HCT116 (cell line): Measurements from ENCODE around the gene NSG2. TPM values are rescaled to one million over a fixed set of nuclear protein-coding genes. Genes with fewer than 3 reads are reported as not detected.

Source experiments
- ATAC-seq: fragments of 200-7000 bp; cut with Tn5 transposase; 2 replicates; pipeline ENCODE4 v1.9.1; 2020; ENCODE audit warnings: mild to moderate bottlenecking, moderate library complexity
- BruUV-seq: library from RNA; stranded (reverse); fragments of 400-500 nt; replicated peaks from 2 replicates; lab custom pipeline; 2021; lab: Mats Ljungman, UMichigan
- CTCF ChIA-PET: fragments of 300-600 bp; sonication (Branson Sonifier 250); formaldehyde crosslinking; loops from one replicate; lab custom pipeline; 2021; ENCODE audit warnings: antibody characterized with exemption; lab: Charles Lee
- POLR2A ChIA-PET: fragments of 300-600, 350-600 bp; sonication (Branson Sonifier 250); formaldehyde crosslinking; loops from one replicate; lab custom pipeline; 2021; ENCODE audit warnings: antibody characterized with exemption; lab: Charles Lee
- RAD21 ChIA-PET, 2 experiments: fragments of 300-600 bp; sonication (Branson Sonifier 250); formaldehyde crosslinking; loops; one replicate each; lab custom pipeline; 2023; ENCODE audit warnings: low total read pairs in 2 of 2; ENCODE audit not compliant: uncharacterized antibody in 2 of 2, unreplicated experiment in 2 of 2, low non-redundant PET in 1 of 2; lab: Charles Lee
- DNase-seq: peaks from one replicate; pipeline ENCODE4 v3.0.0-alpha.2; 2010; ENCODE audit warnings: low read depth, low spot score
- H2AFZ ChIP-seq: fragments of 200-600 bp; shearing (Covaris generic), sonication (generic); 2 replicates; pipeline ENCODE4 v1.6.1; 2017; ENCODE audit warnings: low read depth, mixed run types, mixed read lengths, antibody characterized with exemption, low read length; ENCODE audit not compliant: poor library complexity, severe bottlenecking
- H3K27ac ChIP-seq: 2 replicates; pipeline ENCODE4 v1.5.1; 2012; ENCODE audit warnings: low read depth, low read length
- H3K27me3 ChIP-seq: fragments of 200-600 bp; sonication (generic); 2 replicates; pipeline ENCODE4 v1.6.1; 2016; ENCODE audit warnings: mixed run types, low read length, mixed read lengths; ENCODE audit not compliant: insufficient read depth
- H3K36me3 ChIP-seq, 2 experiments: fragments of 200-500 bp in 1 of 2; fragments of 200-600 bp in 1 of 2; sonication (Bioruptor generic) in 1 of 2; sonication (generic) in 1 of 2; 2 replicates each; pipeline versions ENCODE4 v1.5.1 to v1.6.1; 2014 to 2016; ENCODE audit warnings: low read length in 2 of 2, inconsistent platforms in 1 of 2, mixed read lengths in 1 of 2, mixed run types in 1 of 2; ENCODE audit not compliant: insufficient read depth in 2 of 2, control insufficient read depth in 1 of 2
- H3K4me1 ChIP-seq, 2 experiments: fragments of 200-600 bp in 1 of 2; sonication (generic) in 1 of 2; 2 replicates each; pipeline versions ENCODE4 v1.5.1 to v1.6.1; 2012 to 2017; ENCODE audit warnings: low read length in 2 of 2, inconsistent platforms in 1 of 2, mild to moderate bottlenecking in 1 of 2, mixed read lengths in 1 of 2, mixed run types in 1 of 2, moderate library complexity in 1 of 2; ENCODE audit not compliant: insufficient read depth in 2 of 2, control insufficient read depth in 1 of 2
- H3K4me2 ChIP-seq: fragments of 200-600 bp; sonication (generic); 2 replicates; pipeline ENCODE4 v1.6.1; 2017; ENCODE audit warnings: mixed run types, low read length, mixed read lengths
- H3K4me3 ChIP-seq, 2 experiments: fragments of 200-600 bp in 1 of 2; sonication (generic) in 1 of 2; replicated peaks in 1 of 2; 2 replicates each; pipeline ENCODE4 v1.5.1; 2011 to 2016; ENCODE audit warnings: low read length in 2 of 2, control low read depth in 1 of 2, low read depth in 1 of 2, mild to moderate bottlenecking in 1 of 2, mixed read lengths in 1 of 2, mixed run types in 1 of 2
- H3K79me2 ChIP-seq: fragments of 200-600 bp; sonication (generic); 2 replicates; pipeline ENCODE4 v1.6.1; 2017; ENCODE audit warnings: mild to moderate bottlenecking, mixed run types, low read length, moderate library complexity, mixed read lengths; ENCODE audit not compliant: insufficient read depth
- H3K9ac ChIP-seq: fragments of 200-600 bp; sonication (generic); 2 replicates; pipeline ENCODE4 v1.6.1; 2016; ENCODE audit warnings: low read length, mixed read lengths
- H3K9me2 ChIP-seq: fragments of 200-600 bp; sonication (generic), shearing (Covaris generic); 2 replicates; pipeline ENCODE4 v1.6.1; 2017; ENCODE audit warnings: mixed run types, mild to moderate bottlenecking, moderate library complexity; ENCODE audit not compliant: insufficient read depth
- H3K9me3 ChIP-seq, 2 experiments: fragments of 200-500 bp in 1 of 2; fragments of 200-600 bp in 1 of 2; sonication (Bioruptor generic) in 1 of 2; sonication (generic) in 1 of 2; 2 replicates each; pipeline ENCODE4 v1.6.1; 2014 to 2017; ENCODE audit warnings: low read length in 2 of 2, mixed read lengths in 2 of 2, inconsistent platforms in 1 of 2, low read depth in 1 of 2, mild to moderate bottlenecking in 1 of 2, mixed run types in 1 of 2, moderate library complexity in 1 of 2; ENCODE audit not compliant: control insufficient read depth in 1 of 2, insufficient read depth in 1 of 2
- H4K20me1 ChIP-seq: fragments of 200-600 bp; sonication (generic), shearing (Covaris generic); 2 replicates; pipeline ENCODE4 v1.6.1; 2017; ENCODE audit warnings: mixed run types, mild to moderate bottlenecking, moderate library complexity; ENCODE audit not compliant: insufficient read depth
- CTCF ChIP-seq, 3 experiments: fragments of 200-600 bp in 1 of 3; sonication (generic) in 1 of 3; IDR thresholded peaks in 2 of 3; conservative IDR thresholded peaks in 1 of 3; 2 replicates each; pipeline ENCODE4 v1.5.1; 2012 to 2017; ENCODE audit warnings: low read depth in 2 of 3, low read length in 2 of 3, antibody characterized with exemption in 1 of 3, borderline replicate concordance in 1 of 3, control low read depth in 1 of 3, mild to moderate bottlenecking in 1 of 3, mixed read lengths in 1 of 3, mixed run types in 1 of 3, moderate library complexity in 1 of 3; ENCODE audit not compliant: insufficient read depth in 1 of 3
- EZH2phosphoT487 ChIP-seq: fragments of 200-600 bp; IDR thresholded peaks from 2 replicates; pipeline ENCODE4 v1.6.1; 2018; ENCODE audit warnings: antibody characterized with exemption, borderline replicate concordance
- FOSL1 ChIP-seq: IDR thresholded peaks from 2 replicates; pipeline ENCODE4 v1.6.1; 2012; ENCODE audit warnings: low read depth
- POLR2AphosphoS5 ChIP-seq: IDR thresholded peaks from 2 replicates; pipeline ENCODE4 v1.6.1; 2011; ENCODE audit warnings: mild to moderate bottlenecking, low read depth, low read length, moderate library complexity
- RAD21 ChIP-seq: IDR thresholded peaks from 2 replicates; pipeline ENCODE4 v1.6.1; 2012; ENCODE audit warnings: low read depth, mild to moderate bottlenecking
- ZBTB33 ChIP-seq: IDR thresholded peaks from 2 replicates; pipeline ENCODE4 v1.6.1; 2011; ENCODE audit warnings: mild to moderate bottlenecking, low read length, moderate library complexity; ENCODE audit not compliant: insufficient replicate concordance; ENCODE audit errors: extremely low read depth
- ZFX ChIP-seq: fragments of 450-650 bp; IDR thresholded peaks from 2 replicates; pipeline ENCODE4 v1.6.1; 2017
- intact Hi-C: fragments of 100-400 bp; cut with micrococcal nuclease; formaldehyde crosslinking; loops from 2 replicates; pipeline ENCODE4 v1.10.0; 2022
- total RNA-seq: library from RNA; stranded (reverse); gene quantifications from one replicate; pipeline ENCODE4 v1.2.1, GENCODE V29; 2021; ENCODE audit not compliant: unreplicated experiment
- TF ChIP-seq, protein P1 (sequence below): IDR thresholded peaks from 2 replicates; pipeline ENCODE4 v1.6.1; 2012

Gene NSG2
- total RNA-seq, 1 experiment from 2014 or later = not detected

- no peak overlapping the region for H2AFZ ChIP-seq
- H4K20me1 ChIP-seq = no peaks in the 10 kb centered on the region
- H3K9me2 ChIP-seq = no peaks in the 10 kb centered on the region
- H3K9me3 ChIP-seq = no peaks in the 10 kb centered on the region
- H3K9ac ChIP-seq = no peak overlapping the region
- BruUV-seq = no TSS peak
- ATAC-seq = no peak
- H3K27ac ChIP-seq = no peak overlapping the region
- CTCF ChIA-PET = interaction anchor here (2.3 kb wide), 1 partner anchor 301 kb away, joined by 7 read pairs; no protein-coding TSS in a partner anchor
- H3K36me3 ChIP-seq = no peaks in the 10 kb centered on the region
- H3K4me3 ChIP-seq = no peak overlapping the region
- TF ChIP-seq POLR2AphosphoS5 = no peak
- TF ChIP-seq CTCF (IDR thresholded peaks at IDR 0.05 in 2 of 3, conservative IDR thresholded peaks at IDR 0.05 in 1 of 3; ENCODE audit: borderline replicate concordance in 1 of 3, insufficient read depth in 1 of 3, low read depth in 2 of 3, low read length in 2 of 3) = no peak
- TF ChIP-seq FOSL1 = no peak
- TF ChIP-seq ZBTB33 = no peak
- TF ChIP-seq RAD21 = no peak
- TF ChIP-seq EZH2phosphoT487 = no peak
- no peak for TF ChIP-seq ZFX
- TF ChIP-seq, protein P1, sequence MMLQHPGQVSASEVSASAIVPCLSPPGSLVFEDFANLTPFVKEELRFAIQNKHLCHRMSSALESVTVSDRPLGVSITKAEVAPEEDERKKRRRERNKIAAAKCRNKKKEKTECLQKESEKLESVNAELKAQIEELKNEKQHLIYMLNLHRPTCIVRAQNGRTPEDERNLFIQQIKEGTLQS = no peak
- TF ChIP-seq, all 23 proteins: peak for 0
- Histone ChIP-seq H3K4me2 (no peak overlapping the region), H3K4me1 (no peaks in the 10 kb centered on the region), H3K79me2 (no peaks in the 10 kb centered on the region), H3K27me3 (peaks cover 14% of the 10 kb centered on the region)
- intact Hi-C loops = no loop called here
- no peak for DNase-seq
- POLR2A ChIA-PET = no interaction called here
- RAD21 ChIA-PET = no interaction called here
These were observed 35.1 kb upstream of the NSG2 start for GRCh38 chr5:174010365-174010764.
